HCT116 (cell line): Measurements from ENCODE around the gene NUDC.

ENCODE experiments used
- CEBPB ChIP-seq: IDR thresholded peaks from 2 replicates; pipeline ENCODE4 v1.6.1; 2012; ENCODE audit warnings: low read depth
- CTCF ChIP-seq, 3 experiments: fragments of 200-600 bp in 1 of 3; sonication (generic) in 1 of 3; IDR thresholded peaks in 2 of 3; conservative IDR thresholded peaks in 1 of 3; 2 replicates each; pipeline ENCODE4 v1.5.1; 2012 to 2017; ENCODE audit warnings: low read depth in 2 of 3, low read length in 2 of 3, antibody characterized with exemption in 1 of 3, borderline replicate concordance in 1 of 3, control low read depth in 1 of 3, mild to moderate bottlenecking in 1 of 3, mixed read lengths in 1 of 3, mixed run types in 1 of 3, moderate library complexity in 1 of 3; ENCODE audit not compliant: insufficient read depth in 1 of 3
- EGR1 ChIP-seq: IDR thresholded peaks from 2 replicates; pipeline ENCODE4 v1.6.1; 2012; ENCODE audit warnings: low read depth
- EZH2phosphoT487 ChIP-seq: fragments of 200-600 bp; IDR thresholded peaks from 2 replicates; pipeline ENCODE4 v1.6.1; 2018; ENCODE audit warnings: antibody characterized with exemption, borderline replicate concordance
- POLR2A ChIP-seq: IDR thresholded peaks from 2 replicates; pipeline ENCODE4 v1.7.0; 2011; ENCODE audit warnings: borderline replicate concordance; ENCODE audit not compliant: insufficient read depth, insufficient read length; ENCODE audit errors: extremely low read depth
- RAD21 ChIP-seq: IDR thresholded peaks from 2 replicates; pipeline ENCODE4 v1.6.1; 2012; ENCODE audit warnings: low read depth, mild to moderate bottlenecking
- SIN3A ChIP-seq: IDR thresholded peaks from 2 replicates; pipeline ENCODE4 v1.6.1; 2012; ENCODE audit warnings: low read depth

DNA sequence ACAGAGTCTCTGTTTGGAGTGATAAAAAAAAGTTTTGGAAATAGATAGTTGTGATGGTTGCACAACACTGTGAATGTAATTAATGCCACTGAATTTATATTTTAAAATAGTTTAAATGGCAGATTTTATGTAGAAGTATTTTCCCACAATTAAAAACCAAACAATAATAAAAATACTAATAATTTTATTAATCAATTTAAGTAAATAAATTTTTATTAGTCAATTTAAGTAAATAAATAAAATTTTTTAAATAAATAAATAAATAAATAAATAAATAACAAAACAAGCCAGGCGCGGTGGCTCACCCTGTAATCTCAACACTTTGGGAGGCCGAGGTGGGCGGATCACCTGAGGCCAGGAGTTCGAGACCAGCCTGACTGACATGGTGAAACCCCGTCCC, 43.7 kb downstream of the NUDC start:
- TF ChIP-seq POLR2A (no peak), CEBPB (no peak), CTCF (IDR thresholded peaks at IDR 0.05 in 2 of 3, conservative IDR thresholded peaks at IDR 0.05 in 1 of 3; ENCODE audit: borderline replicate concordance in 1 of 3, insufficient read depth in 1 of 3, low read depth in 2 of 3, low read length in 2 of 3) (no peak), RAD21 (no peak), SIN3A (no peak), EZH2phosphoT487 (no peak), EGR1 (no peak)
